HG03039 (cell line): ENCODE results near the gene RBMS2.
"Not testable (repeated sequence)": the region's sequence is repeated elsewhere in the genome, so short reads cannot be mapped to it uniquely, and the experiment has no call there.

Source experiments
- ATAC-seq: cut with Tn5 transposase; IDR thresholded peaks from one replicate; pipeline ENCODE4 v1.9.1; 2021; ENCODE audit warnings: mild to moderate bottlenecking, moderate library complexity; ENCODE audit not compliant: unreplicated experiment

The RBMS2 gene, protein sequence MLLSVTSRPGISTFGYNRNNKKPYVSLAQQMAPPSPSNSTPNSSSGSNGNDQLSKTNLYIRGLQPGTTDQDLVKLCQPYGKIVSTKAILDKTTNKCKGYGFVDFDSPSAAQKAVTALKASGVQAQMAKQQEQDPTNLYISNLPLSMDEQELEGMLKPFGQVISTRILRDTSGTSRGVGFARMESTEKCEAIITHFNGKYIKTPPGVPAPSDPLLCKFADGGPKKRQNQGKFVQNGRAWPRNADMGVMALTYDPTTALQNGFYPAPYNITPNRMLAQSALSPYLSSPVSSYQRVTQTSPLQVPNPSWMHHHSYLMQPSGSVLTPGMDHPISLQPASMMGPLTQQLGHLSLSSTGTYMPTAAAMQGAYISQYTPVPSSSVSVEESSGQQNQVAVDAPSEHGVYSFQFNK

DNA sequence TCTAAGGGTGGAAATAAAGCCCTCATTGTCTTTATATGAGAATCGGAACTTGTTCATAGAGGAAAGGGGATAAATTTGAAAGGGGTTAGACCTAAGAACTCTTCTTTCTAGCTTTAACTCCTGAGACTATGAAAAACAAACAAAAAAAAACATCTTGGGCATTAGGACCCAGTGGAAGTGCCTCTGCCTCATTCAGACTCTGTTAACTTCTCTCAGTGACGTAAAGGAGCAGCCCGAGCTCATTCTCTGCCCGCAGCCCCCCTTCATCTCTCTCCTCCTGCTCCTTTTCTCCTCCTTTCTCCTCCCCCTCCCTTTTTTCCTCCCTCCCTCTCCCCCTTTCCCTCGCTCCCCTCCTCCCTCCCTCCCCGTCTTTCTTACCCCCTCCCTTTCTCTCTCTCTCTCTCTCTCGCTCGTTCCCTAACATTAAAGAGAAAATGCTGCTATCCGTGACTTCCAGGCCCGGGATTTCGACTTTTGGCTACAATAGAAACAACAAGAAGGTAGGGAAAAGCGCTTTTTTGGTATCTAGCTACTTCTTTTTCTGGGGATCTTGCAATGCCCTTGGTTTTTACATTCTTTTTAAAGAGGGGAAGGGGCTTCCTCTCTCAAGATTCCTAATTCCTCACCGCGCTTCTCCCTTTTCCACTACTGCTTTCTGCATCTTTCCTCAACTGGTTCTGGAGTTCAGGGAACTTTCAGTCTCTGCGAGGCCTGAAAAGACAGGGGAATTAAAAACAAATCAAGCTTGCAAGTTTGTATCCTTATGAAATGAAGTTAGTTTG lies at the start of gene RBMS2:
Gene RBMS2, plus strand, starts transcription at position 231 of the 782 bp plus-strand sequence. Its CDS starts 204 bp downstream, at position 435.
- ATAC-seq: no peak

DNA sequence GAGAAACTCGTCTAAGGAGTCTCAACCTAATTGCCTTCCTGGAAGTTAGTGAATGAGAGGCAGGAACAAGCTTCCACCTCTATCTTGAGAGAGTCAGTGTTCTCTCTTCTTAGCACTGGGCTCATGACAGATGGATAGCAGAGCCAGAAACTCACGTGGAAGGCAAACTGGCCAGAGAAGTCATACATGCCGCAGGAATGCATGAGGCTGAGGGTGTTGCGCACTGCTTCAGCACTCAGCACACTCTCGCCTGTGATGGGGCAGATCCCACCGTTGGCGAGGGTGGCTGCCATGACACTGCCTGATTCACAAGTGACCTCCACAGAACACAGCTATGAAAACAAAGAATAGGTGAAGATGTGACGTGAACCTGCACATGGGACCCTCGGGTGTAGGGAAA lies 47.2 kb upstream of the RBMS2 start:
- ATAC-seq: no peak

DNA sequence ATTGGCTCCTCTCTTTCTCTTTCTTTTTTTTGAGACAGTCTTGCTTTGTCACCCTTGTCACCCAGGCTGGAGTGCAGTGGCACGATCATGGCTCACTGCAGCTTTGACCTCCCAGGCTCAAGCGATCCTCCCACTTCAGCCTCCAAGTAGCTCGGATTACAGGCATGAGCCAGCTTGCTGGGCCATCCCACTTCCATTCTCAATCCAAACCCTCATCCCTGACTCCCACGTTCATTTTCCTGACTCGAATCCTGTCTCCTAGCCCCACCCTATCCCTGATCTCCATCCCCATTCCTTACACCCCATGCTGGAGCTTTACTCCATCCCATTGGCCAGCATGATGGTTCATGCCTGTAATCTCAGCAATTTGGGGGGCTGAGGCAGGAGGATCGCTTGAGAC lies 45.5 kb upstream of the RBMS2 start:
- no peak for ATAC-seq

DNA sequence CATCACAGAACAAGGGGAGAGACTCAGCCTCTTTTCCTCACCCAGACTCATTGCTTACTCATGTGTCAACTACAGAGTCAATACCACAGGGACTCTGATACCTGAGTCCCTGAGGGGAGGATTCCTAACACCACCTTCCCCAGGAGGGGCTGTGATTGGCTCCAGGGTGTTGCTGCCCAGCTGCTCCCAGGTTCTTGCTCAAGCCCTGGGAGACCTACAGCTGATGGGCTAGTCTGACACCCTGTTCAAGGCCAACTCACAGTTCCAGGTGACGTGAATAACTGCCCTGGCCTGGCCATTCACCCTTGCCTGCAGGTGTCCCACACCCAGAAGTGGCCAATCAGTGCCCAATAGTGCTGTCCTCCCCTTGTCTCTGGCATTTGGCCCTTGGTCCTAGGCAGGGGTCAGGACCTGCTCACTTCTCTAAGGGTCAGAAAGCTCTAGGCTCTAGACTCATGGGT lies 44.6 kb upstream of the RBMS2 start:
- no peak for ATAC-seq

DNA sequence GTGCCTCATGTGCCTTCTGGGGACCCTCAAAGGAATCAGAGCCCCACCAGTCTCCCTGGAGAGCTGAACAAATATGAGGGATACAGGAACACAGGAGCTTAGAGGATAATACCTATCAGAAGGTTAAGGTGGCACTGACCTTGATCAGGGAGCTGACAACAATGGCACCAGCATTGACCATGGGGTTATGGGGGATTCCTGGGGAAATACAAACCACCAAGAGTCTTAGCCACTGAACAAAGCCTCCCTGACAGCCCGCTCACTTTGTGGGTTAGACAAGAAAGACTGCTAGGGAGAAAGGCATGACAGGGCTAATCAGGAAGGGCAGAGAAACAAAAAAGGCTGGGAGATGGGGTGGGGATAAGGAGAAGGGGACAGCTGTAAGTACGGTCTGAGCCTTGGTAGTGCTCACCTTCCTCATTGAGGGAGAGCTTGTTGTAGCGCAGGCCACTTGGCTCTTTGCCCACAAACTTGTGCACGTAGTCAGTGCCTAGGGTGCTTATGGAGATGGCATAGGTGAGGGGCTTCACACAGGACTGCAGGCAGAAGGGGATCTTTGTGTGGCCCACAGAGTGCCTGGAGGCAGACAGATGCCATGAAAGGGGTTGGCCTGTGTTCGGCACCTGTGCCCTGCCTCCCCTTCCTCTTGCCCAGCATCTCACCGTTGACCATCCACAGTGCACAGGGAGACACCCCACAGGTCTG lies 43.9 kb upstream of the RBMS2 start:
- no peak for ATAC-seq

DNA sequence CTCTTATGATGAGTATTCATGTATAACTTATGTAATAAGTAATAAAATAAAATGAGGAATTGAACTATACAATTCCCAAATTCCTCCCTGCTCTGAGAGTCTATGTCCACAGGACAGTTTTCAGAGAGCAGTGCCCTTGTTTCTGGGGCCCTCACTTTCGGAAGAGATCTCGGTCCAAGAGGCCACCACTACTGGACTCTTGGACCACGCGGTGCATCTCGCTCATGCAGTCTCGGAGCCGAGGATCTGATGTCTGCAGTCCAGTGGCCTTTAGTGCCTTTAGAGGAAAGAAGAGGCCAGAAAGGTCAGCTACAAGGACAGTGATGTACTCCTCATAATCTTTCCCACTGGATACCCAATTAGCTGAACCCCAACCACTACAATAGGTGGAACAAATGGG lies 42.0 kb upstream of the RBMS2 start:
- no peak for ATAC-seq

DNA sequence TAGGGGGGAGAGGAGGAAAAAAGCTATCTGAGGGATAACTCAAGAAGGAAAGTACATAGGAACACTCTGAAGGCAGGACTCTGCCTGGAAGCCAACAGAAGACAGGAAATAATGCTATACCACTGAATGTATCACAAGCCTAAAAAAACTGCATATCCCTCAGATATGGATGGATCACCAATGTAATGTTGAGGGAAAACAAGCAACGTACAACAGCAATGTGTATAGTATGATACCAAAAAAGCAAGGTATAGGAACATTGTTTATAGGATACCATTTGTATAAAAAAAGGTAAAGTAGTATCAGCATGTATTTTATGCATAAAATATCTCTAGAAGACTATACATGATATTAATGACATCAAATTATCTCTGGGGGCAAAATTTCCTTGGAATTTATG lies 37.1 kb upstream of the RBMS2 start:
- no peak for ATAC-seq

DNA sequence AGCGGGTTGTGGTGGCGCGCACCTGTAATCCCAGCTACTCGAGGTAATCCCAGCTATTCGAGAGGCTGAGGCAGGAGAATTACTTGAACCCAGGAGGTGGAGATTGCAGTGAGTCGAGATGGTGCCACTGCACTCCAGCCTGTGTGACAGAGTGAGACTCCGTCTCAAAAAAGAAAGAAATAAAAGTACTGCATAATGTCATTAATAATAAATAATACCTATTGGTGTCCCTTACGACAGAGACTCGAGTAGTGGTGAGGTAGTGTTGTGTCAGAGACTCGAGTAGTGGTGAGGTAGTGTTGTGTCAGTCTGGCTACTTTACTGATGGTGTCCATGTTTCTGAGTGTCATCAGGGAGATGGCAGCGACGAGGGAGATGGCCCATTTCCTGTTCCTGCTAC lies 34.9 kb upstream of the RBMS2 start:
- ATAC-seq: no peak

DNA sequence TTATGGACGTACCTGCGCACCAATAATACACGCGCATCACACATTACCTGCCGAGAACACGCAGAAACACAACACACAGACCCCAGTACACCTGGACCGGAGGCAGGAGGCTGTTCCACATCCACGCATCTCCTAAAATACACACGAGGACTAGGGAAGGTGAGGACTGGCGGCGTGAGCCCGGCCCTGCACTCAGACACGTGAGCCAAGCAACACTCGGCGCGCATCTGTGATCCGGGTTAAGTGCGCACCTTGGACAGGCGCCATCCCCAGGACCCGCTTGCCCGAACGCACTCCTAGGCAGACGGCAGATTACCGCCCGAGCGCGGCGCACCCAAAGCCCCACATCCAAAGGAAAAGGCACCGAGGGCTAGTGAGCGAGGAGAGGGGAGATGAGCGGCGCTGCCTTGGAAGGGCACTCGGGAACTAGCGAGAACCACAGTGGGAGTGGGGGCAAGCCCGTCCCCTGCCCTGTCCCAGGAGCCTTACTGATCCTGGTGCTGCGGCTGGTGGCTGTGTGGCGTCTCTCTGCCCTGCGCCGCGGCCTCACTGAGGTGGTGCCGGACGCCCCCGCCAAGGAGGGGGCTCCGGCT lies 34.1 kb upstream of the RBMS2 start:
- peak; percentile 36 for ATAC-seq

DNA sequence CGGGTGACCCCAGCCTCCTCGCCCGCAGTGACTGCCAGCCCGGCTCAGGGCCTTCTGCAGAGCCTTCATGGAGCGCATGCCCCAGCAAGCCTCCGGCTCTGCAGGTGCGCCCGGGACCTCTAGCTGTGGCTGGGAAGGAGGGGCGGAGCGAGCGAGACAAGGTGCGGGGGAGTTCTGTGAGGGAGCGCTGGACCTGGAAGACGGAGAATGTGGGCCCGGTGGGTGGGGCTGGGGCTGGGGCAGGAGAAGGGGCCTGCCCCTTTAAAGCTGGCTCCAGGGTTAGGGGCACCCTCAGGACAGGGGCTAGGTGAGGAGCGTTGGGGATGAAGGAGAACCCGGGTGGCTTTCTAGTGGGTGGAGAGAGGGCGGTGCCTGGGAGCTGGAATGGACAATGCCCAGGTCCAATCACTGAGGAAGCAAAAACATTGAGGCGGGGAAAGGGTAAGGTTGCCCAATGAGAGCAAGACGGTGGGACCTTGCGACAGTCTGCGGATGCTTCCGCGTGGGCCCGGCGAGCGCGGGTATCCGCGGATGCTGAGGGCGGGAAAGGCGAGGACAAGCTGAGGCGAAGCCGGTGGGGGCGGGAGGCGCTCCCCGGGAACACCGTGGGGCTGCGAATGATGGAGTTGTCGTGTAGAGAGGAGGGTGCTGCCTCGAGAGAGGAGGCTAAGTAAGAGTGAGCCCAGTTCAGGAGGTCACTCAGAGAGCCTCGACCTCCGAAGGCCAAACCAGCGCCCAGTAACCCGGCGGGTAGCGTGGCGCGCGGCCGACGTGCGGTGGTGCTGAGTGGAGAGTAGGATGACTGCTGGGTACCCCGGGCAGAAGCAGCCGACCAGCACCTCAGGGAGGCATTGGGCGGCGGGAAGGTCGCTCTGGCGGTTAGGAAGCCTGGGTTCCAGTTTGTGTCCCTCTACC lies 33.3 kb upstream of the RBMS2 start, which contains the start of gene GLS2:
Gene GLS2, minus strand, starts transcription at position 121 of the 915 bp plus-strand sequence. Its CDS starts 43 bp downstream, at position 78.
- peak; percentile 81 for ATAC-seq

DNA sequence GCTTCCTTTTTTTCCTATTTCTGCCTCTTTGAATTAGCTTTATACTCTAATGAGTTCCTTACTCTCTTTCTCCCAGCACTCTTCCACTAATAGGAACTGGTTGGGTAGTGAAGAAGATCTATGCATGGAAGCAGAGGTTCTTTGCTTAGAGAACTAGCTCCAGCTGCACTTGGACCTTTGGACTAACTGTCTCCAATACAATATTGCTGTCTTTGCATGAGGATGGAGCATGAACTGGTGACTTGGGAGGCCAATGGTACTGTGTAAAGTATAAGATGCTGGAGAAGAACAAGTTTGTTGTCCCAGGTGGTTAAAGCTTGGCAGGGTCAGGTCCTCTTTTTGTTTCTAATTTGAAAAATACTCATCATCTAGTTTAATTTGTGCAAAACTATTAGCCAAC lies 31.3 kb upstream of the RBMS2 start:
- ATAC-seq: no peak

DNA sequence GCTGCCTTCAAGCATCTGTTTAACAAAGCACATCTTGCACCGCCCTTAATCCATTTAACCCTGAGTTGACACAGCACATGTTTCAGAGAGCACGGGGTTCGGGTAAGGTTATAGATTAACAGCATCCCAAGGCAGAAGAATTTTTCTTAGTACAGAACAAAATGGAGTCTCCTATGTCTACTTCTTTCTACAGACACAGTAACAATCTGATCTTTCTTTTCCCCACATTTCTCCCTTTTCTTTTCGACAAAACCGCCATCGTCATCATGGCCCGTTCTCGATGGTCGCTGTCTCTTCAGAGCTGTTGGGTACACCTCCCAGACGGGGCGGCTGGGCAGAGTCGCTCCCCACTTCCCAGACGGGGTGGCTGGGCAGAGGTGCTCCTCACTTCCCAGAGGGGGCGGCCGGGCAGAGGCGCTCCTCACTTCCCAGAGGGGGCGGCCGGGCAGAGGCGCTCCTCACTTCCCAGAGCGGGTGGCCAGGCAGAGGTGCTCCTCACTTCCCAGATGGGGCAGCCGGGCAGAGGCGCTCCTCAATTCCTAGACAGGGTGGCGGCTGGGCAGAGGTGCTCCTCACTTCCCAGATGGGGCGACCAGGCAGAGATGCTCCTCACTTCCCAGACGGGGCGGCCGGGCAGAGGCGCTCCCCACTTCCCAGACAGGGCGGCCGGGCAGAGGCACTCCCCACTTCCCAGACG lies 28.1 kb upstream of the RBMS2 start:
- not testable (repeated sequence) for ATAC-seq

DNA sequence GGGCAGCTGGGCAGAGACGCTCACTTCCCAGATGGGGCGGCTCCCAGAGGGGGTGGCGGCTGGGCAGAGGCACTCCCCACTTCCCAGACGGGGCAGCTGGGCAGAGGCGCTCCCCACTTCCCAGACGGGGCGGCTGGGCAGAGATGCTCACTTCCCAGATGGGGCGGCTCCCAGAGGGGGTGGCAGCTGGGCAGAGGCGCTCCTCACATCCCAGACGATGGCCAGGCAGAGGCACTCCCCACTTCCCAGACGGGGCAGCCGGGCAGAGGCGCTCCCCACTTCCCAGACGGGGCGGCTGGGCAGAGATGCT lies 27.6 kb upstream of the RBMS2 start:
- not testable (repeated sequence) for ATAC-seq

DNA sequence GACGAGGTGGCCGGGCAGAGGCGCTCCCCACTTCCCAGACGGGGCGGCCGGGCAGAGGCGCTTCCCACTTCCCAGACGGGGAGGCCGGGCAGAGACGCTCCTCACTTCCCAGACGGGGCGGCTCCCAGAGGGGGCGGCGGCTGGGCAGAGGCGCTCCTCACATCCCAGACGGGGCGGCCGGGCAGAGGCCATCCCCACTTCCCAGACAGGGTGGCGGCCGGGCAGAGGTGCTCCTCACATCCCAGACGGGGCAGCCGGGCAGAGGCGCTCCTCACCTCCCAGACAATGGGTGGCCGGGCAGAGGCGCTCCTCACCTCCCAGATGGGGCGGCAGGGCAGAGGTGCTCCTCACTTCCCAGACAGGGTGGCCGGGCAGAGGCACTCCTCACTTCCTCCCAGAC lies 27.1 kb upstream of the RBMS2 start:
- not testable (repeated sequence) for ATAC-seq

DNA sequence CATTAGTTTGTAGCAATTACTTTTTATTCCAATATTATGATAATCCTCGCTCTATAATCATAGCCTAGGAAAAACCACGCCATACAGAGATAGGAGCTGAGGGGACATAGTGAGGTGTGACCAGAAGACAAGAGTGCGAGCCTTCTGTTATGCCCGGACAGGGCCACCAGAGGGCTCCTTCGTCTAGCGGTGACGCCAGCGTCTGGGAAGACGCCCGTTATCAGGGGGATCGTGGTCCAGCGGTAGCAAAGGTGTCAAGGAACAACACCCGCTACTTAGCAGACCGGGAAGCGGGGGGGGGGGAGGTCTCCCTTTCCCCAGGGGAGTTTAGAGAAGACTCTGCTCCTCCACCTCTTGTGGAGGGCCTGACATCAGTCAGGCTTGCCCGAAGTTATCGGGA lies 24.9 kb upstream of the RBMS2 start:
- not testable (repeated sequence) for ATAC-seq

DNA sequence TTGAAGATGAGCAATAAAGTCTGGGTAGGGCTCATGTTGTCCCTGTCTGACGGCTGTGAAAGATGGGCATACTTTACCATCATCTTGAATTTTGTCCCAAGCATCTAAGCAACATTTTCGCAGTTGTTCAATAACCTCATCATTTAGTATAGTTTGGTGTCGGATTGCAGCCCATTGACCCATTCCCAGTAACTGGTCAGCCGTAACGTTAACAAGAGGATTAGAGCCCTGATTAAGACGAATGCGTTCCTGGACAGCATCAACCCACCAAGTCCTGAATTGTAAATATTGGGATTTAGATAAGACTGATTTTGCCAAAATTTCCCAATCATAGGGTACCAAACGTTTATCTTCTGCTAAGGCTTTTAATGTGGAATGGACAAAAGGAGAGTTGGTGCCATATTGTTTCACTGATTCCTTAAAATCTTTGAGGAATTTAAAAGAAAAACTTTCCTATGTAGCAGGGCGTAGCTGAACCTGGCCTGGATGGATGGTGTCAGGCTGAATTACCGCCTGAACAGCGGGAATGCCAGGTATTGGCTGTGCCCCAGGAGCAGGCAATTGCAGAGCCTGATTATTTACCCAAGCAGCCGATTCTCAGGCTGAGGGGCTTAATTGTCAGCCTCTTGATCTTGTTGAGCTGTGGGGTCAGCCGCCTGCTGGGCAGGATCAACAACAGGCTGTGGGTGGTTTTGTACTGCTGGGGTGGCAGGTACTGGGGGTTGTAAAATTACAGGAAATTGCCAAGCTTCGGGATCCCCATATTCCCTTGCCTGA lies 23.3 kb upstream of the RBMS2 start:
- ATAC-seq: not testable (repeated sequence)

DNA sequence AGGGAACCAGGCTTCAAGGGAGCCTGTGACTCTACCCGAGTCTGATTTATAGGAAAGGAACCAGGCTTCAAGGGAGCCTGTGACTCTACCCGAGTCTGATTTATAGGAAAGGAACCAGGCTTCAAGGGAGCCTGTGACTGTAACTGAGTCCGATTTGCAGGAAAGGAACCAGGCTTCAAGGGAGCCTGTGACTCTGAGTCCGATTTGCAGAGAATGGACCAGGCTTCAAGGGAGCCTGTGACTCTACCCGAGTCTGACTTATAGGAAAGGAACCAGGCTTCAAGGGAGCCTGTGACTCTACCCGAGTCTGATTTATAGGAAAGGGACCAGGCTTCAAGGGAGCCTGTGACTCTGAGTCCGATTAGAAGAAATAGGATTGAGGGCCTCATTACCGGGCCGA lies 22.2 kb upstream of the RBMS2 start:
- ATAC-seq: not testable (repeated sequence)

DNA sequence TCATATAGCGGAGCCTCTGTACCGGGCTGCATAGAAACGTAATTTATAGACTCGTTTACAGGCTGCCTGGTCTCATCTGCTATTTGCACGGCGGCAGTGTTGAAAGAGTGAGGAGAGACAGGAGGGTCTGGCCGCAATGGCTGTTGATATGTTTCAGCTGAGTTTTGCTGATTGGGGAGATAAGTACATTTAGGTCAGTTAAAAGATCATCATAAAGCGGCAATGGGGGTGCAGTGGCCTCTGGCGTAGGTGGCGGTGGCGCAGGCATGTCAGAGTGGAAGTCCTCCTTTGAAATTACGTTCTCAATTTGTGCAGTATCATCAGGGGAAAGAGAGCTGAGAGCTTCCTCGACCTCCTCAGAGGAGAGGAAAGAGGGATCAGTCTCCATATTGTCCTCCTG lies 21.7 kb upstream of the RBMS2 start:
- not testable (repeated sequence) for ATAC-seq

DNA sequence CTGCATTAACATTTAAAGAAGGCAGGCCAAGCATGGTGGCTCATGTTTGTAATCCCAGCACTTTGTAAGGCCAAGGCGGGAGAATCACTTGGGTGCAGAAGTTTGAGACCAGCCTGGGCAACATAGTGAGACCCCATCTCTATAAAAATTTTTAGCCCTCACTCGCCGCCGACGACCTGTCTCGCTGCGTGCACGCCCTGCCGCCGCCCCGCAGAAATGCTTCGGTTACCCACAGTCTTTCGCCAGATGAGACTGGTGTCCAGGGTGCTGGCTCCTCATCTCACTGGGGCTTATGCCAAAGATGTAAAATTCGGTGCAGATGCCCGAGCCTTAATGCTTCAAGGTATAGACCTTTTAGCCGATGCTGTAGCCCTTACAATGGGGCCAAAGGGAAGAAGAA lies 10.8 kb upstream of the RBMS2 start:
- no peak for ATAC-seq
